ENCODE measurements around the gene MAP1B.

Gene MAP1B

DNA sequence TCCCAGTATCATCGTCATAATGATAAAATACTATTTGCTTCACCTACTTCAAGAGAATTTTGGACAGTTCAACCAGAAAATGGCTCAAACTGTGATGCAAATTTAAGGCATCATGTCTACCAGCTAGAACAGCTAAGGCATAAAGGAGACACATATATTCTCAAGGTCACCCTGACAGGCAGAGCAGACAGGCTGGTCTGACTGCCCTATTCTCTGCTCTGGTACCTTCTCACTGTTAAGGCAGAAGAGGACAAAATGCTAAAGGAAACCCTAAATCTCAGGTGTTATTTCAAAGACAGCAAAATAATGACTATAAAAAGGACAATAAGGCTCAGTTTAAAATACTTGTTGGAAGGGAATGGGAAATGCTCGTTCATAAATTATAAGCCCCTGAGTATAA is 125.6 kb downstream of the MAP1B start:
- ATAC-seq (ENCODE audit: low read depth) (no peak), DNase-seq (ENCODE audit: low spot score in 2 of 2) (no peak)
- H3K4me1 Mint-ChIP-seq, result peaks cover 7% of the 10 kb centered on the region
- no peaks in the 10 kb centered on the region for H3K27me3 Mint-ChIP-seq
- no peak overlapping the region for H3K4me3 Mint-ChIP-seq
- no peaks in the 10 kb centered on the region for H3K9me3 Mint-ChIP-seq
- H3K36me3 Mint-ChIP-seq, result peaks cover 30% of the 10 kb centered on the region
- peak overlapping the region; percentile 53 for H3K27ac Mint-ChIP-seq

DNA sequence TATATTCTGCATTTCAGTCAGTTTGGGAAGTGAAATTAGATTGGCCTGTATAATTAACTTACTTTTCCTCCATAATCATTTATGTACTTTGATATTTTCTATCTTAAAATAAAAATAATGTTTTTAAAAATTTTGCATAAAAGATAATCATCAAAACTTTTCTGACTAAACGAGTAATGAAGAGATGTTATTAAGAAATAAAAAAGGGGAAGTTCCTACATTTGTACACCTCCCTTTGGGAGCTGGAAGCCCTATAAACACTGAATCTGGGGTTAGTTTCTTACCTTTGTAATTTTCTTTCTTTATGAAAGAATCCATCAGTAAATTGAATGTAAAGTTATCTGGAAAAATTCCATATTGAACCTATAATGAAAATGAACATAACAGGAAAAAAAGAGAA is 126.6 kb downstream of the MAP1B start:
- H3K36me3 Mint-ChIP-seq, result peaks cover 30% of the 10 kb centered on the region
- no peak overlapping the region for H3K4me3 Mint-ChIP-seq
- H3K27ac Mint-ChIP-seq, result no peak overlapping the region
- no peaks in the 10 kb centered on the region for H3K9me3 Mint-ChIP-seq
- no peaks in the 10 kb centered on the region for H3K27me3 Mint-ChIP-seq
- DNase-seq (ENCODE audit: low spot score in 2 of 2) (no peak), ATAC-seq (ENCODE audit: low read depth) (no peak)
- peaks cover 7% of the 10 kb centered on the region for H3K4me1 Mint-ChIP-seq

DNA sequence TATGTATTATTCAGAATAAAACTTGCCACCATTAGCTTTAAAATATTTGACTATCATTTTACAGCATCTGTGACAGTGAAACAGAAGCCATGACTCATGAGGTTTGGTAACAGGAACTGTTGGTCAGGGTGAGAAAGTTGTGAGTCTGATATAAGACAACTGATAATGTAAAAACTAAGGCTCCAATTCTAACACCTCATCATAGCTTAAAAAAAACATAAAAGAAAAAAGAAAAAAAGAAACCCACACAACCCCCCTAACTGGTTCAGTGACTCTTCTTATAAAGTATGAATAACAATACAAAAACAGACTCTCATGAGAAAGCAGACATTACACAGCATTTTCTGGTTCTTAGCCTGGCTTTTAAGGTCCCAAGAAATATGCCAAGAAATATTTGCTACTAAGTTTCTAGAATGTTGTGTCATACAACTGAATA is 127.0 kb downstream of the MAP1B start:
- no peaks in the 10 kb centered on the region for H3K27me3 Mint-ChIP-seq
- peaks cover 7% of the 10 kb centered on the region for H3K4me1 Mint-ChIP-seq
- ATAC-seq (ENCODE audit: low read depth), result no peak
- H3K4me3 Mint-ChIP-seq, result no peak overlapping the region
- no peak for DNase-seq (ENCODE audit: low spot score in 2 of 2)
- no peaks in the 10 kb centered on the region for H3K9me3 Mint-ChIP-seq
- H3K27ac Mint-ChIP-seq, result no peak overlapping the region
- H3K36me3 Mint-ChIP-seq, result peaks cover 30% of the 10 kb centered on the region

DNA sequence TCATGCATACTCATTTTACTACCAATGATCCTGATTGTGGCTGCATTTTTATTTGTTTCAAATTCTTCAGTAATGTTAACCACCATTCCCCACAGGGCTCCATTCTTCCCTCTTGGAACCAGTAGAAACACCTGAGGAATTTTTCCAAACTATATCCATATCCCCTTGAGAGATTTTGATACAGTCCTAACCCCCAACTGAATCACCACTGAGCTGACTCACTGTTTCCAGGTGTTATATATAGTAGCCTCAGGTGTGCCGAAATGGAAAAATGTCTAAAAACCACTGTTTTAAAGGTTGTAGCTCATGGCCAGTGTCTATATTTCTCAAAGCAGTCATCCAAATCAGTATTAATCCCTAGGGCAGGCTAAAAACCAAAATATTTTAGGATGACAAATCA is 127.6 kb downstream of the MAP1B start:
- no peak for DNase-seq (ENCODE audit: low spot score in 2 of 2)
- Mint-ChIP-seq H3K4me3 (no peak overlapping the region), H3K36me3 (peaks cover 28% of the 10 kb centered on the region), H3K27ac (no peak overlapping the region), H3K27me3 (no peaks in the 10 kb centered on the region), H3K4me1 (peaks cover 7% of the 10 kb centered on the region), H3K9me3 (no peaks in the 10 kb centered on the region)
- ATAC-seq (ENCODE audit: low read depth), result no peak

DNA sequence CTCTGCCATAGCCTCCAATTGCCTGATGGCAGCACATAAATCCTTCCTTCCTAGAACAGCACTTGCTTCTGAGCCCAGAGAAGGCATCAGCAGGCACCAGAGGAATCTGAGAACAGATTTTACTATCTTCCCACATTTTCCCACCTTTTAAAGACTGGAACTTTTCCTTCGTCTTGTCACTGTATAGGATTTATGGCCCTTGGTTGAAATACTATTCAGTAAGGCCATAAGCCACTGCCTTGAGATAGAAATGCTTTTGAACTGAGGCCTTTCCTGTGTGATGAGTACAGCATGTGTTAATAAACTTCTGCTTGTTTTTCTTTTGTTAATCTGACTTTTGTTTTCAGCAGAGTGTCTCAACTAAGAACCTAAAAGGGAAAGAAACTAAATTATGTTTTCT is 128.4 kb downstream of the MAP1B start:
- no peak for ATAC-seq (ENCODE audit: low read depth)
- H3K4me3 Mint-ChIP-seq, result no peak overlapping the region
- H3K27me3 Mint-ChIP-seq, result no peaks in the 10 kb centered on the region
- H3K4me1 Mint-ChIP-seq, result peaks cover 7% of the 10 kb centered on the region
- no peak for DNase-seq (ENCODE audit: low spot score in 2 of 2)
- no peaks in the 10 kb centered on the region for H3K9me3 Mint-ChIP-seq
- no peak overlapping the region for H3K27ac Mint-ChIP-seq
- H3K36me3 Mint-ChIP-seq, result peaks cover 21% of the 10 kb centered on the region

DNA sequence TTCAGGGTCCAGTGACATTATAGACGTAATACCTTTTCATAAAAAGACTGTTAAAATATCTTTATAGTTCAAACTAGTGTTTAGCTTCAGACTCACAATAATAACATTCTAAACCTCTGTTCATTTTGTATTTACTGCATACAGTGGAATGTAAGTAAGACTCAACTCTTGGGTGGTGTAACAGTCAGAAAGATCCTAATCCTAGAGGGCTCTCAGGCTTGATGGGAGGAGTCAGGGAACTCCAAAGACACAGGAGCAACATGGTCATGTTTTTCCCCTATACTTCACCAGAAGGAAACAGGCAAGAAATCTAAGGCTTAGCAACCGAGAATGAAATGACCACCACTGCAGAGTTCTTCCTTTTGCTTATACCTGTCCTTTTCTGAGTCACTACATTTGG is 130.1 kb downstream of the MAP1B start:
- DNase-seq (ENCODE audit: low spot score in 2 of 2) (no peak), ATAC-seq (ENCODE audit: low read depth) (no peak)
- Mint-ChIP-seq H3K4me3 (no peak overlapping the region), H3K9me3 (no peaks in the 10 kb centered on the region), H3K36me3 (peaks cover 17% of the 10 kb centered on the region), H3K4me1 (peaks cover 7% of the 10 kb centered on the region), H3K27me3 (no peaks in the 10 kb centered on the region), H3K27ac (no peak overlapping the region)

DNA sequence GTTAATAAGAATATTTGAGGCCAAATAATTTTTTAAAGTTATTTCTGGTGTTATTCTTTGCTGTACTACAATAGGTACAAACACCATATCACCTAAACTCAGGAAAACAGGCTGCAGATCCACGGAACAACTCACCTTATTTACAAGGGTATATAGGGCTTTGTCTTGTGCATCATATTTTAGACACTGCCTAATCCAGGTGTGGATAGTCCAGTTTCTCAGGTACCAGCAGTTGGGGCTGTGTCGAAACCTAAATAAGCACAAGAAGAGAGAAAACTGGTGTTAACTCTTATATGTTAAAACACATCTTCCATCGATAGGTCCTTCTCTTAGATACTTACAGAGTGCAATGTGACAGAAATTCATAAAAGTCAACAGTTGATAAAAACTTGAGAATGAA is 130.6 kb downstream of the MAP1B start:
- no peaks in the 10 kb centered on the region for H3K9me3 Mint-ChIP-seq

DNA sequence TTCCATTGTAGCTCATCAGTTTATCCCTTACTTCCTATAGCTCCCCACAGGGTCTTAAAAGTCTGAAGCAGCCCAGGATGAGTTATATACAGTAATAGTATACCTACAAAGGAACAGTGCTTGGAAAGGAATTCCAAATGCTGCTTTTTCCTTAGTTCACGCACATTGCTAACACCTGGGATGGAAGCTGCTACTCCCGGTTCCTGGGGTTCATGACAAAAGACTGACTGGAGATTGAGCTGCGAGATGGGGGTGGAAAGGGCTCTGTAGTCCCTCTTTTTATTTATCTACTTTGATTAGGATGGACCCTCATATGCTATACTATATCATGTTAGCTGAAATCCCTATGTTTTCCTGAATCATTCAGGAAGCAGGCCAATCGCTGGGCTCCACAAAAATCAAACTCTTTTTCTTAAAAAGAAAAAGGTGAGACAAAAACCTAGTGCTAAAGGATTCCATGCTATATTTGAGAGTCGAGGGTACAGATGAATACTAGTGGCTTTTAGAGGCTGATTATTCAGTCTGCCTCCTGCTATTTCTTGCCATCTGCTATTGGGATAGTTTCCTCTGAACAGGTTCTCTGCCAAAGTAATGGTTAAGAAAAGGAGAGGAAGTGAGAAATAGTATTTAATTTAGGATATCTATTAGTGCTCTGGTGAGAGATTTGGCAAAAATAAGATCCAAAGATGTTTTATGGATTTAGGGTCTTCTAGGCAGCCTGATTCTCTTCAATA is 131.6 kb downstream of the MAP1B start:
- Mint-ChIP-seq H3K9me3 (no peaks in the 10 kb centered on the region), H3K4me3 (no peak overlapping the region), H3K4me1 (peaks cover 9% of the 10 kb centered on the region), H3K27ac (no peak overlapping the region), H3K27me3 (no peaks in the 10 kb centered on the region), H3K36me3 (peaks cover 15% of the 10 kb centered on the region)
- no peak for DNase-seq (ENCODE audit: low spot score in 2 of 2)
- no peak for ATAC-seq (ENCODE audit: low read depth)

More for the DNA sequence above, 130.6 kb downstream of the MAP1B start:
- Mint-ChIP-seq H3K36me3 (peaks cover 17% of the 10 kb centered on the region), H3K4me3 (no peak overlapping the region), H3K4me1 (peaks cover 8% of the 10 kb centered on the region), H3K27ac (no peak overlapping the region), H3K27me3 (no peaks in the 10 kb centered on the region)
- ATAC-seq (ENCODE audit: low read depth) (no peak), DNase-seq (ENCODE audit: low spot score in 2 of 2) (no peak)

DNA sequence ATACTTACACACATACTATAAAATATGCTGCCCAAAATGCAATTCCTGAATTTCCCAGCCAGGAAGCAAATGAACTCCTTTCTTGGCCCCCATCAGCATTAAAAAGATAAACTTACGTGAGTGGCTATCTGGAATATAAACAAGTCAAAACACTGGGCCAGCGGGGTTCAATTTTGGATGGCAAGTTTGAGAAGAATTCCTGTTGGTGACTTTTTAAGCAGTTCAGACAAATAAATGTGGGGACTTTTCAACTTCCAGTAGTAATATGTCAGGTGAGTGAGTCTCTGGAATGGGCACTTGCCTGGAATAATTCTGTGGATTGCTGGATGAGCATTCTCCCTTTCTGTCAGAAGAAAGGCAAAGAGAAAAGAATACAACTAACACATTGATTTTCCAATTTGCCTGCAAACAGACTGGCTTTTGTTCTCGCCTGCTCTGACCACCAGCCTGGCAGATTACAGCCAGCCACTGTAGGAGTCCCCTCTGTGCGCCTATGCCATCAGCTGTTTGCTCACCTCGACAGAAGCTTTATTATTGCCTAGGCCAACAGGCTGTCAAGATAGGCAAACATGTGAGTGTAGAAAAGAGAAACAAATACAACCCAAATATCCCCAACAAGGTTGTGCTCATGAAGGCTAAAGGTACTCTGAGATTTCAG is 134.2 kb downstream of the MAP1B start:
- Mint-ChIP-seq H3K27ac (peak overlapping the region; percentile 25), H3K4me1 (peaks cover 8% of the 10 kb centered on the region), H3K27me3 (no peaks in the 10 kb centered on the region), H3K9me3 (no peaks in the 10 kb centered on the region), H3K36me3 (peaks cover 11% of the 10 kb centered on the region), H3K4me3 (no peak overlapping the region)
- DNase-seq (ENCODE audit: low spot score in 2 of 2), result no peak
- ATAC-seq (ENCODE audit: low read depth), result no peak

DNA sequence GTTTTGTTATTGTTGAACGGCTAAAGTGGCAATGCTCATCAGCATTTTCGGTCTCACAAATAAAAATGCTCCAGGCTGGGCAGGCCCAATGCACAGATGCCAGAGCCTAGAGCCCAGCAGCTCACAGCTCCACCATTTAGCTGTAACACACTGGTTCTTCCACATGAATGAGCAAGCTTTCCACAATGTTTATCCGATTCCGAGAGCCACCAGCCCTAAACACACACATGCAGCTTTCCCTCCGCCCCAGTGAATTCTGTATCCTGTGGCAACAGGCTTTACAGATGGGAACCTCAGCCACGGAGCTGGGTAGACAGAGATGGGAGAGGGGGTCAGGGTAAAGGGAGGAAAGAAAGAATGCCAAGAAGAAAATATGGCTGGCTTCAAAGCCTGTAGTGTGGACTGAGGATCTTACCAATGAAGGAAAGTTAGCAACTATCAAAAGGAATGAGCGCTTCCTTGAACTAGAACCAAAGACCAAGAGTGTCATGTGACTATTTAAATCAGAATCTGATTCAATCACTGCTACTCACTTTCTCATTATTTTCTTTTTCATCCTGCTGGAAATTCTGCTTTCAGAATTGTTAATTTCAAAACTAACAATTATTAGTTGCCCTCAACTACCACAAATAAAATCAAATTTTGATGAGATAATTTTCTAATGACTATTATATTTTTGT is 135.7 kb downstream of the MAP1B start:
- no peaks in the 10 kb centered on the region for H3K9me3 Mint-ChIP-seq
- ATAC-seq (ENCODE audit: low read depth), result no peak
- no peaks in the 10 kb centered on the region for H3K27me3 Mint-ChIP-seq
- no peak for DNase-seq (ENCODE audit: low spot score in 2 of 2)
- H3K27ac Mint-ChIP-seq, result no peak overlapping the region
- peaks cover 8% of the 10 kb centered on the region for H3K4me1 Mint-ChIP-seq
- H3K36me3 Mint-ChIP-seq, result peaks cover 5% of the 10 kb centered on the region
- no peak overlapping the region for H3K4me3 Mint-ChIP-seq

DNA sequence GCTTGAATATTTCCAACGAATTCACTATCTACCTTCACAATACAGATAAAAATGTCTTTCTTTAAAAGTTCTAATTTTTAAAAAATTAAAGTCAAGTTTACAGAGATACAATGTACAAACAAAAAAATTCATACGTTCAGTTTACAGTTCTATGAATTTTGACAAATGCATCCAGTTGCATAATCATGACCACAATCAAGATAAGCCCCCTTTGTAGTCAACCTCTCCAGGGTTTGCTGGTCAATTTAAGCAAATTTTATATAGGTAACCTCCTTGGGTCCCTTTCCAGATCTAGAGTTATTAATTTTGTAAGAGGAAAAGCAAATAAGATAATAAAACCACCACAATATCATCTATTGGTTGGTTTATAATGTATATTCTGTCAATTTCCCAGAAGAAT is 136.4 kb downstream of the MAP1B start:
- Mint-ChIP-seq H3K4me1 (peaks cover 8% of the 10 kb centered on the region), H3K4me3 (no peak overlapping the region), H3K9me3 (no peaks in the 10 kb centered on the region), H3K36me3 (peaks cover 5% of the 10 kb centered on the region), H3K27ac (no peak overlapping the region), H3K27me3 (no peaks in the 10 kb centered on the region)
- no peak for ATAC-seq (ENCODE audit: low read depth)
- no peak for DNase-seq (ENCODE audit: low spot score in 2 of 2)

DNA sequence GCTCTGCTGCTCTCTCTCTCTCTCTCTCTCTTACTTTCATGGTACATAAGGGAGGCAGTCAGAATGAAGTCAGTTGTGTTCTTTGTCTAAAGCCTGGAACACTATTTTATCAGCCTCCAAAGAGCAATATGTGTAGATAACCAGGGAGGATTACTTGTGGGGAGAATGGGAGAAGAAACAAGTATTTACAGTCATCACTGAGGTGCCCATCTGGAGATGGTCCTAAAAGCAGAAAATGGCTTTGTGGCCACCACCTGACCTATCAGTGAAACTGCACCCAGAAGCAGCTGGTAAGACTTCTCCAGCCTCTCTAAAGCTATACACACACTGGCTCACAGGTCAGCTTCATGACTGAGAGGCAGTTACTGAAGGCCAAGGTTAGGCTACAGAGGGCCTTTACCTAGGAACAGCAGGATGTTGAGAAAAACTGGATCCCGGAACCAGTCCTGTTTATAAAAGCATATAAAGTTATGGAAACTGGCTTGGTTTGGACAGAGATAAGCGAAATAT is 137.6 kb downstream of the MAP1B start:
- Mint-ChIP-seq H3K27ac (no peak overlapping the region), H3K9me3 (no peaks in the 10 kb centered on the region), H3K4me3 (no peak overlapping the region), H3K27me3 (no peaks in the 10 kb centered on the region), H3K4me1 (peaks cover 8% of the 10 kb centered on the region), H3K36me3 (peaks cover 5% of the 10 kb centered on the region)
- DNase-seq (ENCODE audit: low spot score in 2 of 2) (no peak), ATAC-seq (ENCODE audit: low read depth) (no peak)

DNA sequence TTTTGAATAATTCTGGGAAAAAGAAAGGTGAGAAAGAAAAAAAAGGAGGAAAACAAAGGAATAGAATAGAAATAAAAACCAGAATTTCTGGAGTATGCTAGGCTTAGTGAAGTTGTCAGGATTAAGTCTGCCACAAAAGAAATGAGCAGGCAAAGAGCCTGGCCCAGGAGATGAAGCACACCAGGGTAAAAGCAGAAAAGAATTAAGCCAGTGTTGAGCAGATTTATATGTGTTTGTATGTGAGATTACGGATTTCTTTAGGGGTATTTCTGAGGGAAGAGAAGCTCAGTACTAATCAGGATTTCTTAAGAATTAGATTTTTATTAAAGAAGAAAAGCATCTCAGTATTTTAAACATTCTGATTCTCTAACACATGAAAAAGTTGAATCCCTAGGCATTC is 138.3 kb downstream of the MAP1B start:
- no peak for DNase-seq (ENCODE audit: low spot score in 2 of 2)
- peaks cover 8% of the 10 kb centered on the region for H3K4me1 Mint-ChIP-seq
- no peak for ATAC-seq (ENCODE audit: low read depth)
- no peaks in the 10 kb centered on the region for H3K9me3 Mint-ChIP-seq
- H3K36me3 Mint-ChIP-seq, result peaks cover 9% of the 10 kb centered on the region
- H3K4me3 Mint-ChIP-seq, result no peak overlapping the region
- no peak overlapping the region for H3K27ac Mint-ChIP-seq
- H3K27me3 Mint-ChIP-seq, result no peaks in the 10 kb centered on the region

DNA sequence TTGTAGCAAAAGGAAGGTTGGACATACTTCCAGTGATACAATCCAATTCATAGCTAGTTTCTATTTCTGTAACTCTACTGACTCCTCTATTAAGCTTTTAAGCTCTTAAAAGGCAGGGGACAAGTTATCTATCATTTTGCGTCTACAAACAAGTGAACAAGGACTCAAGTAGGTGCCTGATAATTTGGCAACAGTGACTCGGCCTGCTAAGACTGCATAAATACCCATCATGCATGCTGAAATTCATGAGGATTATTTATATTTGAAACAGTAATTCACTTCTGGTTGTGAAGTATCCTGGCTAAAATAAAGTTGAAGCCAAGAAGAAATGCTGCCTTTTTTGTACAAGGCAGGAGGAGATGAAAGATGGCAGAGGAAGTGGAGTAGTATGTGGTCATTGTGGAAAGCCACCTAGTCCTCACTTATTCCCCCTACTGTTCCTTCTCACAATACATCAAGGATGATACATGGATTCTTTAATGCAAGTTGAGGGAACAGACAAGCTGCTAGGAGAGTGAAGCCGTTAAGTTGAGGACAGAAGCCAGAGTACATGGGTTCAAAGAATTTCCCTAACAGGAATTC is 138.8 kb downstream of the MAP1B start:
- H3K4me3 Mint-ChIP-seq, result no peak overlapping the region
- DNase-seq (ENCODE audit: low spot score in 2 of 2), result no peak
- H3K36me3 Mint-ChIP-seq, result peaks cover 9% of the 10 kb centered on the region
- H3K27ac Mint-ChIP-seq, result no peak overlapping the region
- H3K4me1 Mint-ChIP-seq, result peaks cover 8% of the 10 kb centered on the region
- no peaks in the 10 kb centered on the region for H3K27me3 Mint-ChIP-seq
- no peaks in the 10 kb centered on the region for H3K9me3 Mint-ChIP-seq
- ATAC-seq (ENCODE audit: low read depth), result no peak

Data from memory B cell (primary cell).